GM10266 (cell line): ENCODE results near the gene KRT78.

Source experiments
- DNase-seq: peaks from one replicate; pipeline ENCODE4 v3.0.0; 2012; ENCODE audit errors: extremely low spot score
- TF ChIP-seq, protein P1 (sequence below): IDR thresholded peaks from 2 replicates; pipeline ENCODE4 v1.5.1; 2012; ENCODE audit warnings: mild to moderate bottlenecking, low read depth; ENCODE audit not compliant: control insufficient read depth, insufficient read depth; ENCODE audit errors: missing control alignments

The KRT78 gene

GRCh38 chr12:52848661-52849255 is at the start of gene KRT78:
Gene KRT78 (minus strand): TSS chr12:52848994. CDS start chr12:52848930, 64 bp downstream.
- DNase-seq = no peak
- TF ChIP-seq, protein P1, sequence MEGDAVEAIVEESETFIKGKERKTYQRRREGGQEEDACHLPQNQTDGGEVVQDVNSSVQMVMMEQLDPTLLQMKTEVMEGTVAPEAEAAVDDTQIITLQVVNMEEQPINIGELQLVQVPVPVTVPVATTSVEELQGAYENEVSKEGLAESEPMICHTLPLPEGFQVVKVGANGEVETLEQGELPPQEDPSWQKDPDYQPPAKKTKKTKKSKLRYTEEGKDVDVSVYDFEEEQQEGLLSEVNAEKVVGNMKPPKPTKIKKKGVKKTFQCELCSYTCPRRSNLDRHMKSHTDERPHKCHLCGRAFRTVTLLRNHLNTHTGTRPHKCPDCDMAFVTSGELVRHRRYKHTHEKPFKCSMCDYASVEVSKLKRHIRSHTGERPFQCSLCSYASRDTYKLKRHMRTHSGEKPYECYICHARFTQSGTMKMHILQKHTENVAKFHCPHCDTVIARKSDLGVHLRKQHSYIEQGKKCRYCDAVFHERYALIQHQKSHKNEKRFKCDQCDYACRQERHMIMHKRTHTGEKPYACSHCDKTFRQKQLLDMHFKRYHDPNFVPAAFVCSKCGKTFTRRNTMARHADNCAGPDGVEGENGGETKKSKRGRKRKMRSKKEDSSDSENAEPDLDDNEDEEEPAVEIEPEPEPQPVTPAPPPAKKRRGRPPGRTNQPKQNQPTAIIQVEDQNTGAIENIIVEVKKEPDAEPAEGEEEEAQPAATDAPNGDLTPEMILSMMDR = no peak

- TF ChIP-seq, protein P1 = no peak
- DNase-seq = no peak
Observed at GRCh38 chr12:52896190-52897100, 47.7 kb upstream of the KRT78 start.

- DNase-seq = no peak
- TF ChIP-seq, protein P1 = no peak
Observed at GRCh38 chr12:52895726-52896189, 47.0 kb upstream of the KRT78 start.

GRCh38 chr12:52892974-52893373 is 44.2 kb upstream of the KRT78 start:
- TF ChIP-seq, protein P1 = no peak
- DNase-seq = no peak

DNA sequence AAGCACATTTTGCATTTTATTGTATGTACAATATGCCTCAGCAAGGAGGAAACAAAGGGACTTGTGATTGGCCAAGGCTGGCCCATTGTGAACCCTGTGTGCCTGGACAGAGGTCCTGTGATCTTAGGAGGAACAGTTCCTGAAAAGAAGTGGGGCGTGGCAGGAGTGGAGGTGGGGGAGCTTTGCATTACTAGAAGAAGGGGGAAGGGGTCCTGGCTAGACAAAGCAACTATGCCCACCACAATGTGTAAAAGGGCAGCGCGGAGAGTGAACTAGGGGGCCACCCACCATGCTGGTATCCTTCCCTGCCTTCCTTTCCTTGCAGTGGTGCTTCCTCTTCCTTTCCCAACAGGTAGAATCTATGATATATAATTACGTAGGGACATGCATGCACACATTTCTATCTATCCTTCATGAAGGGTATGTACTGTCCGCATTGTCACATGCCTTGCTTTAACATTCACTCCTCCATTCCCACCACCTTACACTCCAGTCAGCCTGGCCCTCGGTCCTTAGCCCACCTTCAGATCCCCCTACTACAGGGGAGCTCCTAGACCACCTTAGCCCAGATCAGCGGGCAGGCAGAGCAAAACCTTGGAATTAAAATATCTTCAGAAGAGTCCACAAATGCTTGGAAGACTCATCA is 43.5 kb upstream of the KRT78 start:
- TF ChIP-seq, protein P1 = no peak
- no peak for DNase-seq

GRCh38 chr12:52891044-52891443 is 42.2 kb upstream of the KRT78 start:
- TF ChIP-seq, protein P1 = no peak
- DNase-seq = no peak

- TF ChIP-seq, protein P1 = no peak
- no peak for DNase-seq
Observed at GRCh38 chr12:52890417-52890816, 41.6 kb upstream of the KRT78 start.
